HEK293 (cell line): ENCODE results near the gene TDP2.

Experiments used
- CTCF ChIA-PET: fragments of 350-600 bp; formaldehyde crosslinking; extraction: SDS; loops from one replicate; lab custom pipeline; 2021; ENCODE audit warnings: antibody characterized with exemption; lab: Yijun Ruan, JAX
- POLR2A ChIA-PET: fragments of 300-600 bp; formaldehyde crosslinking; extraction: SDS; loops from one replicate; lab custom pipeline; 2020; ENCODE audit warnings: antibody characterized with exemption, inconsistent platforms; lab: Yijun Ruan, JAX
- H3K27ac ChIP-seq: fragments of 200-500 bp; sonication (Bioruptor generic); 2 replicates; pipeline ENCODE4 v1.5.1; 2014; ENCODE audit warnings: low read depth, low read length, control low read depth, inconsistent platforms; ENCODE audit errors: extremely low read depth
- H3K36me3 ChIP-seq, 2 experiments: fragments of 200-500 bp in 1 of 2; sonication (Bioruptor generic) in 1 of 2; 1 replicate in 1 of 2; 2 replicates in 1 of 2; pipeline ENCODE4 v1.5.1; 2014 to 2017; ENCODE audit warnings: inconsistent platforms in 2 of 2, low read length in 2 of 2; ENCODE audit not compliant: control insufficient read depth in 2 of 2, insufficient read depth in 1 of 2
- H3K4me1 ChIP-seq: fragments of 200-500 bp; sonication (Bioruptor generic); 2 replicates; pipeline ENCODE4 v1.5.1; 2014; ENCODE audit warnings: mild to moderate bottlenecking, low read length, inconsistent platforms; ENCODE audit not compliant: control insufficient read depth, insufficient read depth
- H3K4me3 ChIP-seq: 2 replicates; pipeline ENCODE4 v1.5.1; 2011; ENCODE audit warnings: low read depth, mild to moderate bottlenecking, control low read depth, low read length, moderate library complexity
- H3K9me3 ChIP-seq: fragments of 200-500 bp; sonication (Bioruptor generic); 2 replicates; pipeline ENCODE4 v1.5.1; 2014; ENCODE audit warnings: low read depth, low read length, inconsistent platforms; ENCODE audit not compliant: control insufficient read depth, insufficient read depth
- KLF8 ChIP-seq: fragments of 450-650 bp; formaldehyde crosslinking; IDR thresholded peaks from 2 replicates; pipeline ENCODE4 v1.5.1; 2016; ENCODE audit warnings: missing biosample characterization, missing genetic modification characterization
- ZFP3 ChIP-seq: fragments of 450-650 bp; formaldehyde crosslinking; IDR thresholded peaks from 2 replicates; pipeline ENCODE4 v1.5.1; 2016; ENCODE audit warnings: low read depth, missing biosample characterization, missing genetic modification characterization
- ZFP69B ChIP-seq: fragments of 450-650 bp; formaldehyde crosslinking; IDR thresholded peaks from 2 replicates; pipeline ENCODE4 v1.5.1; 2016; ENCODE audit warnings: missing biosample characterization, missing genetic modification characterization
- ZNF555 ChIP-seq: fragments of 450-650 bp; formaldehyde crosslinking; conservative IDR thresholded peaks from 2 replicates; pipeline ENCODE4 v1.5.1; 2017; ENCODE audit warnings: missing biosample characterization, mild to moderate bottlenecking, missing genetic modification characterization, inconsistent platforms
- ZNF600 ChIP-seq: fragments of 450-650 bp; formaldehyde crosslinking; IDR thresholded peaks from 2 replicates; pipeline ENCODE4 v1.5.1; 2016; ENCODE audit warnings: missing biosample characterization, missing genetic modification characterization
- TF ChIP-seq, protein P1 (sequence below): fragments of 450-650 bp; formaldehyde crosslinking; IDR thresholded peaks from 2 replicates; pipeline ENCODE4 v1.5.1; 2016; ENCODE audit warnings: missing biosample characterization, missing genetic modification characterization
- TF ChIP-seq, protein P2 (sequence below): fragments of 450-650 bp; formaldehyde crosslinking; IDR thresholded peaks from 2 replicates; pipeline ENCODE4 v1.5.1; 2016; ENCODE audit warnings: missing biosample characterization, missing genetic modification characterization
- TF ChIP-seq, protein P3 (sequence below): fragments of 450-650 bp; formaldehyde crosslinking; conservative IDR thresholded peaks from 2 replicates; pipeline ENCODE4 v1.5.1; 2016; ENCODE audit warnings: low read depth, missing biosample characterization, missing genetic modification characterization

TDP2 gene

DNA sequence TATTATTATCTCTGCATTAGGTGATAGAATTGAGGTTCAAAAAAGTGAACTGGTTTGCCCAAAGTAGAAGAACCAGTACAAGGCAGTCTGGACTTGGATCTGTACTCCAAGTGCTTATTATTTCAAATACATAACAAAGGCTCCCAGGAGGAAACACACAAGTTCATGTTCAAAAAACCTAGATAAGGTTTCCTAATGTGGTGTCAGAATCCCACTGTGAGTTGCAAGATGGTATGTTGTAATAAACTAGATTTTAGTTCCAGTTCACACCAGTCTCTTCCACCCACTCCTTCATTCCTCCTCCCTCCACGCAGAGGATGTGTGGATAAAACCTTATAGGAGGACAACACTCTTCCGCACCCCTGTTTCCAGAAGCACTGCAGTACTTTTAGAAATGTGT lies 63.5 kb downstream of the TDP2 start (continued):
- no peak for TF ChIP-seq KLF8 (tag by site-specific recombination)
- no peak for TF ChIP-seq ZNF555 (tag by site-specific recombination)

DNA sequence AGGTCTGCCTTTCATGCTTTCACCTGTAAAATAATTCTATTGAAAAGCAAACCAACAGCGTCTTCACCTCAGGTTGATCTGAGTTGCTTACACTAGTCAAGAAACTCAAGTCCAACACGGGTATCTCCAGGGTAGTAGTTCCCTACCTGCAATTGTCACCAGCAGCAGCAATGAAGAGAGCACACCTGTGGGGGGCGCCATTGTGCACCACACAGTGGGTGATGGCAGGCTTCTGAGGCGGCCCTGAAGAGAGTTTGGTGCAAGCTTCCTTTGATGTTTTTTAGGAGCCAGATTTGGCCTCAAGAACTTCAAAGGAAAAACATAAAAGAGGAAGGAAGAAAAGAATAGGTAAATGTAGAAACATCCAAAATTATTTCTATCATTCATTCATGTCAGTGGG lies 65.8 kb downstream of the TDP2 start:
- H3K36me3 ChIP-seq: no peaks in the 10 kb centered on the region
- H3K9me3 ChIP-seq: no peaks in the 10 kb centered on the region
- ChIA-PET POLR2A (interaction anchor here (0.6 kb wide), 1 partner anchor 8 kb away, joined by 5 read pairs; no protein-coding TSS in a partner anchor), CTCF (interaction anchor here (0.8 to 1.3 kb wide), 3 partner anchors 8 to 43 kb away, joined by 3 read pairs; no protein-coding TSS in a partner anchor)
- H3K27ac ChIP-seq: no peak overlapping the region
- H3K4me3 ChIP-seq: no peak overlapping the region
- no peaks in the 10 kb centered on the region for H3K4me1 ChIP-seq
- TF ChIP-seq, protein P1, sequence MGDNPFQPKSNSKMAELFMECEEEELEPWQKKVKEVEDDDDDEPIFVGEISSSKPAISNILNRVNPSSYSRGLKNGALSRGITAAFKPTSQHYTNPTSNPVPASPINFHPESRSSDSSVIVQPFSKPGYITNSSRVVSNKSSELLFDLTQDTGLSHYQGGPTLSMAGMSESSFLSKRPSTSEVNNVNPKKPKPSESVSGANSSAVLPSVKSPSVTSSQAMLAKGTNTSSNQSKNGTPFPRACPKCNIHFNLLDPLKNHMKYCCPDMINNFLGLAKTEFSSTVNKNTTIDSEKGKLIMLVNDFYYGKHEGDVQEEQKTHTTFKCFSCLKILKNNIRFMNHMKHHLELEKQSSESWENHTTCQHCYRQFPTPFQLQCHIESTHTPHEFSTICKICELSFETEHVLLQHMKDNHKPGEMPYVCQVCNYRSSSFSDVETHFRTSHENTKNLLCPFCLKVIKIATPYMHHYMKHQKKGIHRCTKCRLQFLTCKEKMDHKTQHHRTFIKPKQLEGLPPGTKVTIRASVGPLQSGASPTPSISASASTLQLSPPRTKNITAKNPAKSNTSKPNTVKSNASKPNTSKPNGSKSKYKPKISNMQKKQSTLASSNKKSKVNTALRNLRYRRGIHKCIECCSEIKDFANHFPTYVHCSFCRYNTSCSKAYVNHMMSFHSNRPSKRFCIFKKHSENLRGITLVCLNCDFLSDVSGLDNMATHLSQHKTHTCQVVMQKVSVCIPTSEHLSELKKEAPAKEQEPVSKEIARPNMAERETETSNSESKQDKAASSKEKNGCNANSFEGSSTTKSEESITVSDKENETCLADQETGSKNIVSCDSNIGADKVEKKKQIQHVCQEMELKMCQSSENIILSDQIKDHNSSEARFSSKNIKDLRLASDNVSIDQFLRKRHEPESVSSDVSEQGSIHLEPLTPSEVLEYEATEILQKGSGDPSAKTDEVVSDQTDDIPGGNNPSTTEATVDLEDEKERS (tag by site-specific recombination): no peak
- TF ChIP-seq ZFP69B (tag by site-specific recombination) (no peak), ZFP3 (tag by site-specific recombination) (no peak), ZNF600 (tag by site-specific recombination) (no peak)
- TF ChIP-seq, protein P2, sequence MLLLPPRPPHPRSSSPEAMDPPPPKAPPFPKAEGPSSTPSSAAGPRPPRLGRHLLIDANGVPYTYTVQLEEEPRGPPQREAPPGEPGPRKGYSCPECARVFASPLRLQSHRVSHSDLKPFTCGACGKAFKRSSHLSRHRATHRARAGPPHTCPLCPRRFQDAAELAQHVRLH: 0 out of 2 replicates have a peak, but pooled peaks have one; percentile 48
- TF ChIP-seq, protein P3, sequence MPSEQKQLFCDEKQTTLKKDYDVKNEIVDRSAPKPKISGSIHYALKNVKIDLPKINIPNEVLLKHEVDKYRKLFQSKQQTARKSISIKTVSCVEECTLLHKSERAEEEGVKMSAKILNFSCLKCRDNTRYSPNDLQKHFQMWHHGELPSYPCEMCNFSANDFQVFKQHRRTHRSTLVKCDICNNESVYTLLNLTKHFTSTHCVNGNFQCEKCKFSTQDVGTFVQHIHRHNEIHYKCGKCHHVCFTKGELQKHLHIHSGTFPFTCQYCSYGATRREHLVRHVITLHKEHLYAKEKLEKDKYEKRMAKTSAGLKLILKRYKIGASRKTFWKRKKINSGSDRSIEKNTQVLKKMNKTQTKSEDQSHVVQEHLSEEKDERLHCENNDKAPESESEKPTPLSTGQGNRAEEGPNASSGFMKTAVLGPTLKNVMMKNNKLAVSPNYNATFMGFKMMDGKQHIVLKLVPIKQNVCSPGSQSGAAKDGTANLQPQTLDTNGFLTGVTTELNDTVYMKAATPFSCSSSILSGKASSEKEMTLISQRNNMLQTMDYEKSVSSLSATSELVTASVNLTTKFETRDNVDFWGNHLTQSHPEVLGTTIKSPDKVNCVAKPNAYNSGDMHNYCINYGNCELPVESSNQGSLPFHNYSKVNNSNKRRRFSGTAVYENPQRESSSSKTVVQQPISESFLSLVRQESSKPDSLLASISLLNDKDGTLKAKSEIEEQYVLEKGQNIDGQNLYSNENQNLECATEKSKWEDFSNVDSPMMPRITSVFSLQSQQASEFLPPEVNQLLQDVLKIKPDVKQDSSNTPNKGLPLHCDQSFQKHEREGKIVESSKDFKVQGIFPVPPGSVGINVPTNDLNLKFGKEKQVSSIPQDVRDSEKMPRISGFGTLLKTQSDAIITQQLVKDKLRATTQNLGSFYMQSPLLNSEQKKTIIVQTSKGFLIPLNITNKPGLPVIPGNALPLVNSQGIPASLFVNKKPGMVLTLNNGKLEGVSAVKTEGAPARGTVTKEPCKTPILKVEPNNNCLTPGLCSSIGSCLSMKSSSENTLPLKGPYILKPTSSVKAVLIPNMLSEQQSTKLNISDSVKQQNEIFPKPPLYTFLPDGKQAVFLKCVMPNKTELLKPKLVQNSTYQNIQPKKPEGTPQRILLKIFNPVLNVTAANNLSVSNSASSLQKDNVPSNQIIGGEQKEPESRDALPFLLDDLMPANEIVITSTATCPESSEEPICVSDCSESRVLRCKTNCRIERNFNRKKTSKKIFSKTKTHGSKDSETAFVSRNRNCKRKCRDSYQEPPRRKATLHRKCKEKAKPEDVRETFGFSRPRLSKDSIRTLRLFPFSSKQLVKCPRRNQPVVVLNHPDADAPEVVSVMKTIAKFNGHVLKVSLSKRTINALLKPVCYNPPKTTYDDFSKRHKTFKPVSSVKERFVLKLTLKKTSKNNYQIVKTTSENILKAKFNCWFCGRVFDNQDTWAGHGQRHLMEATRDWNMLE: no peak
